Measurements from ENCODE around the gene SSBP4.

The SSBP4 gene

GRCh38 chr19:18461471-18461870, 42.3 kb downstream of the SSBP4 start:
- TF ChIP-seq CTCF (conservative IDR thresholded peaks at IDR 0.05; ENCODE audit: low read depth, low read length) = no peak
- Histone ChIP-seq H3K4me2 (no peak overlapping the region), H3K4me1 (ENCODE audit: low read depth, poor library complexity, severe bottlenecking) (no peaks in the 10 kb centered on the region), H3K9ac (no peak overlapping the region), H3K36me3 (ENCODE audit: insufficient read depth) (no peaks in the 10 kb centered on the region), H3K27me3 (ENCODE audit: insufficient read depth, low read depth) (no peaks in the 10 kb centered on the region), H3K79me2 (ENCODE audit: insufficient read depth, low read depth) (no peaks in the 10 kb centered on the region; the same call in 1 of the 2 replicates), H3K27ac (no peak overlapping the region), H4K20me1 (ENCODE audit: insufficient read depth) (no peaks in the 10 kb centered on the region), H3K4me3 (IDR thresholded peaks at IDR 0.05; ENCODE audit: insufficient read depth, low read depth, low read length) (no peak overlapping the region), H2AFZ (ENCODE audit: low read depth) (no peak overlapping the region)

GRCh38 chr19:18464646-18465045, 45.4 kb downstream of the SSBP4 start:
- Histone ChIP-seq H3K27me3 (ENCODE audit: insufficient read depth, low read depth) (no peaks in the 10 kb centered on the region), H3K9ac (no peak overlapping the region), H3K27ac (no peak overlapping the region), H3K4me2 (no peak overlapping the region), H3K79me2 (ENCODE audit: insufficient read depth, low read depth) (peaks cover 11% of the 10 kb centered on the region; the same call in 1 of the 2 replicates), H2AFZ (ENCODE audit: low read depth) (no peak overlapping the region), H4K20me1 (ENCODE audit: insufficient read depth) (no peaks in the 10 kb centered on the region), H3K4me1 (ENCODE audit: low read depth, poor library complexity, severe bottlenecking) (no peaks in the 10 kb centered on the region), H3K4me3 (IDR thresholded peaks at IDR 0.05; ENCODE audit: insufficient read depth, low read depth, low read length) (no peak overlapping the region), H3K36me3 (ENCODE audit: insufficient read depth) (no peaks in the 10 kb centered on the region)
- no peak for TF ChIP-seq CTCF (conservative IDR thresholded peaks at IDR 0.05; ENCODE audit: low read depth, low read length)

- H3K4me3 ChIP-seq (IDR thresholded peaks at IDR 0.05; ENCODE audit: insufficient read depth, low read depth, low read length) = no peak overlapping the region
- no peak overlapping the region for H2AFZ ChIP-seq (ENCODE audit: low read depth)
- TF ChIP-seq CTCF (conservative IDR thresholded peaks at IDR 0.05; ENCODE audit: low read depth, low read length) = no peak
- H4K20me1 ChIP-seq (ENCODE audit: insufficient read depth) = no peaks in the 10 kb centered on the region
- H3K36me3 ChIP-seq (ENCODE audit: insufficient read depth) = no peaks in the 10 kb centered on the region
- no peak overlapping the region for H3K27ac ChIP-seq
- H3K79me2 ChIP-seq (ENCODE audit: insufficient read depth, low read depth) = peaks cover 11% of the 10 kb centered on the region; the same call in 1 of the 2 replicates
- no peak overlapping the region for H3K9ac ChIP-seq
- H3K4me1 ChIP-seq (ENCODE audit: low read depth, poor library complexity, severe bottlenecking) = no peaks in the 10 kb centered on the region
- no peaks in the 10 kb centered on the region for H3K27me3 ChIP-seq (ENCODE audit: insufficient read depth, low read depth)
- H3K4me2 ChIP-seq = no peak overlapping the region
Measured at GRCh38 chr19:18465214-18465963, 46.2 kb downstream of the SSBP4 start.

GRCh38 chr19:18465964-18466339, 46.8 kb downstream of the SSBP4 start:
- H3K4me3 ChIP-seq (IDR thresholded peaks at IDR 0.05; ENCODE audit: insufficient read depth, low read depth, low read length) = no peak overlapping the region
- no peaks in the 10 kb centered on the region for H3K27me3 ChIP-seq (ENCODE audit: insufficient read depth, low read depth)
- no peak overlapping the region for H3K4me2 ChIP-seq
- H3K79me2 ChIP-seq (ENCODE audit: insufficient read depth, low read depth) = peaks cover 11% of the 10 kb centered on the region; the same call in 1 of the 2 replicates
- no peak overlapping the region for H3K27ac ChIP-seq
- no peaks in the 10 kb centered on the region for H3K4me1 ChIP-seq (ENCODE audit: low read depth, poor library complexity, severe bottlenecking)
- no peaks in the 10 kb centered on the region for H4K20me1 ChIP-seq (ENCODE audit: insufficient read depth)
- no peak overlapping the region for H2AFZ ChIP-seq (ENCODE audit: low read depth)
- no peak for TF ChIP-seq CTCF (conservative IDR thresholded peaks at IDR 0.05; ENCODE audit: low read depth, low read length)
- no peaks in the 10 kb centered on the region for H3K36me3 ChIP-seq (ENCODE audit: insufficient read depth)
- H3K9ac ChIP-seq = no peak overlapping the region
